GM12878 (cell line): ENCODE measurements around the gene BTBD9. TPM values are rescaled to one million over a fixed set of nuclear protein-coding genes. Genes with fewer than 3 reads are reported as not detected.

Experiments used
- ATAC-seq: fragments of 200-7000 bp; cut with Tn5 transposase; 3 replicates; pipeline ENCODE4 v1.9.1; 2020; ENCODE audit warnings: mild to moderate bottlenecking, moderate library complexity
- BruUV-seq: library from RNA; stranded (reverse); fragments of 400-500 nt; replicated peaks from 2 replicates; lab custom pipeline; 2021; lab: Mats Ljungman, UMichigan
- CTCF ChIA-PET: fragments of 300-600 bp; sonication (Branson Sonifier 250); formaldehyde crosslinking; extraction: SDS; loops from one replicate; lab custom pipeline; 2021; ENCODE audit warnings: inconsistent platforms; lab: Yijun Ruan, JAX
- POLR2A ChIA-PET: fragments of 350-600 bp; formaldehyde crosslinking; extraction: SDS; loops from one replicate; lab custom pipeline; 2021; ENCODE audit warnings: inconsistent platforms; lab: Charles Lee
- RAD21 ChIA-PET: fragments of 300-600 bp; sonication (Branson Sonifier 250); formaldehyde crosslinking; loops from one replicate; lab custom pipeline; 2023; ENCODE audit warnings: antibody characterized with exemption; ENCODE audit not compliant: unreplicated experiment; lab: Charles Lee
- SMC1A ChIA-PET: fragments of 300-600 bp; sonication (Branson Sonifier 250); formaldehyde crosslinking; loops from one replicate; lab custom pipeline; 2023; ENCODE audit not compliant: unreplicated experiment, uncharacterized antibody; lab: Charles Lee
- DNase-seq: peaks from one replicate; pipeline ENCODE4 v3.0.0-alpha.2; 2011; ENCODE audit warnings: low read depth, low spot score
- FAIRE-seq: peaks from 3 replicates; lab custom pipeline; 2011; peaks lifted over from hg19 to GRCh38; lab: Jason Lieb, UNC
- H2AFZ ChIP-seq: 2 replicates; pipeline ENCODE4 v1.6.0; 2011; ENCODE audit warnings: low read depth, low read length, control low read depth; ENCODE audit not compliant: control insufficient read depth
- H3K27ac ChIP-seq: 2 replicates; pipeline ENCODE4 v1.5.1; 2011; ENCODE audit warnings: control low read depth; ENCODE audit not compliant: control insufficient read depth, insufficient read depth
- H3K27me3 ChIP-seq, 2 experiments: replicated peaks in 1 of 2; 2 replicates each; pipeline versions ENCODE4 v1.6.0 to v1.6.1; 2011; ENCODE audit warnings: low read length in 1 of 2; ENCODE audit not compliant: control insufficient read depth in 2 of 2, insufficient read depth in 2 of 2
- H3K36me3 ChIP-seq, 2 experiments: 2 replicates each; pipeline ENCODE4 v1.5.1; 2011; ENCODE audit warnings: low read length in 1 of 2; ENCODE audit not compliant: control insufficient read depth in 2 of 2, insufficient read depth in 2 of 2
- H3K4me1 ChIP-seq: 2 replicates; pipeline ENCODE4 v1.6.1; 2011; ENCODE audit warnings: mild to moderate bottlenecking, low read length, moderate library complexity, mixed read lengths; ENCODE audit not compliant: control insufficient read depth, insufficient read depth
- H3K4me2 ChIP-seq: 2 replicates; pipeline ENCODE4 v1.6.0; 2011; ENCODE audit warnings: control low read depth; ENCODE audit not compliant: control insufficient read depth, insufficient read depth
- H3K4me3 ChIP-seq: fragments of 200-600 bp; sonication (generic); 2 replicates; pipeline ENCODE4 v1.5.1; 2016
- H3K79me2 ChIP-seq: 2 replicates; pipeline ENCODE4 v1.6.0; 2011; ENCODE audit warnings: low read length; ENCODE audit not compliant: control insufficient read depth, insufficient read depth
- H3K9ac ChIP-seq: 2 replicates; pipeline ENCODE4 v1.8.0; 2011; ENCODE audit warnings: low read length, control low read depth, mixed read lengths; ENCODE audit not compliant: control insufficient read depth, insufficient read depth
- H3K9me3 ChIP-seq: replicated peaks from 3 replicates; pipeline ENCODE4 v1.5.1; 2011; ENCODE audit warnings: mild to moderate bottlenecking, low read length; ENCODE audit not compliant: control insufficient read depth, insufficient read depth
- H4K20me1 ChIP-seq: 2 replicates; pipeline ENCODE4 v1.6.0; 2011; ENCODE audit not compliant: control insufficient read depth, insufficient read depth
- ATF7 ChIP-seq: fragments of 450-650 bp; IDR thresholded peaks from 2 replicates; pipeline ENCODE4 v1.6.1; 2016; ENCODE audit warnings: low read depth, mild to moderate bottlenecking
- DPF2 ChIP-seq: fragments of 450-650 bp; IDR thresholded peaks from 2 replicates; pipeline ENCODE4 v1.6.1; 2017; ENCODE audit warnings: mild to moderate bottlenecking
- EP300 ChIP-seq, 2 experiments: fragments of 150-350 bp in 1 of 2; IDR thresholded peaks; 2 replicates each; pipeline ENCODE4 v1.6.1; 2011 to 2012; ENCODE audit warnings: low read depth in 2 of 2, low read length in 2 of 2, borderline replicate concordance in 1 of 2, improper control_type of control experiment in 1 of 2, inconsistent platforms in 1 of 2; ENCODE audit not compliant: control insufficient read depth in 1 of 2
- IRF4 ChIP-seq: IDR thresholded peaks from 2 replicates; pipeline ENCODE4 v1.6.1; 2011; ENCODE audit warnings: low read depth, low read length
- JUNB ChIP-seq: IDR thresholded peaks from 2 replicates; pipeline ENCODE4 v1.6.1; 2016; ENCODE audit warnings: antibody characterized with exemption, mild to moderate bottlenecking
- PAX5 ChIP-seq: IDR thresholded peaks from 2 replicates; pipeline ENCODE4 v1.6.1; 2011; ENCODE audit warnings: low read depth, low read length, borderline replicate concordance
- RBBP5 ChIP-seq: fragments of 200-600 bp; sonication (generic); conservative IDR thresholded peaks from 2 replicates; pipeline ENCODE4 v1.6.1; 2016
- SREBF2 ChIP-seq: IDR thresholded peaks from 2 replicates; pipeline ENCODE4 v1.6.1; 2012; ENCODE audit warnings: mild to moderate bottlenecking, low read length
- STAT1 ChIP-seq: fragments of 450-650 bp; conservative IDR thresholded peaks from 2 replicates; pipeline ENCODE4 v1.6.1; 2014; ENCODE audit warnings: antibody characterized with exemption, mild to moderate bottlenecking
- WRNIP1 ChIP-seq: IDR thresholded peaks from 2 replicates; pipeline ENCODE4 v1.6.1; 2011; ENCODE audit warnings: low read depth, low read length, improper control_type of control experiment, borderline replicate concordance
- YY1 ChIP-seq: IDR thresholded peaks from 2 replicates; pipeline ENCODE4 v1.6.1; 2011; ENCODE audit warnings: low read depth, mild to moderate bottlenecking, low read length
- WGBS: methylation state at CpG from one replicate; pipeline ENCODE4 v1.1.6; 2016; ENCODE audit warnings: low lambda C conversion rate; ENCODE audit not compliant: insufficient replicate concordance, insufficient coverage; ENCODE audit errors: missing lambda C conversion rate; 5-methylcytosine and 5-hydroxymethylcytosine counted together
- in situ Hi-C: fragments of 300-500 bp; cut with MboI; formaldehyde crosslinking; loops from 9 replicates; pipeline ENCODE4 v1.14.3; 2018; ENCODE audit warnings: mixed read lengths
- intact Hi-C: fragments of 100-400 bp; cut with micrococcal nuclease; formaldehyde crosslinking; loops from one replicate; pipeline ENCODE4 v1.14.2; 2022; ENCODE audit not compliant: unreplicated experiment
- polyA plus RNA-seq, 11 experiments: library from polyadenylated mRNA; depleted of rRNA in 4 of 11; unstranded in 6 of 11; stranded (reverse) in 5 of 11; fragments of >200 nt; fragmentation: Nextera tagmentation in 4 of 11; fragmentation: Illumina TruSeq in 1 of 11; extraction: Ambion mirVana in 4 of 11; extraction: Trizol in 1 of 11; gene quantifications; 1 replicate in 1 of 11; 2 replicates in 10 of 11; pipeline versions ENCODE4 v1.2.1 to v1.2.3, GENCODE V29; 2011 to 2016; ENCODE audit warnings: inconsistent platforms in 2 of 11, missing spikeins in 2 of 11, low read depth in 1 of 11
- total RNA-seq, 4 experiments: library from RNA; depleted of rRNA in 3 of 4; stranded (reverse); fragments of >200 nt in 3 of 4; fragmentation: Illumina TruSeq in 1 of 4; extraction: Trizol in 1 of 4; gene quantifications; 2 replicates each; pipeline versions ENCODE4 v1.2.1 to v1.2.3, GENCODE V29; 2013 to 2021
- TF ChIP-seq, protein P1 (sequence below): IDR thresholded peaks from 2 replicates; pipeline ENCODE4 v1.6.1; 2012; ENCODE audit warnings: mild to moderate bottlenecking, low read depth, low read length
- TF ChIP-seq, protein P2 (sequence below): IDR thresholded peaks from 2 replicates; pipeline ENCODE4 v1.6.1; 2011; ENCODE audit warnings: borderline replicate concordance, low read depth, mild to moderate bottlenecking, moderate library complexity, mixed read lengths, low read length; ENCODE audit not compliant: insufficient read depth; ENCODE audit errors: extremely low read length

The BTBD9 gene
- total and polyA plus RNA-seq, 10 of the 15 experiments (the other 5 are each of a cell fraction or from before 2014, with no cell fraction given): 0.22 to 8.6 (median 4.6) TPM

GRCh38 chr6:38169977-38170526 is 469.7 kb downstream of the BTBD9 start:
- no TSS peak for BruUV-seq
- no peaks in the 10 kb centered on the region for H3K9me3 ChIP-seq
- H3K27me3 ChIP-seq: no peaks in the 10 kb centered on the region
- no peaks in the 10 kb centered on the region; a peak in 2 of 4 replicates for H3K36me3 ChIP-seq
- no peaks in the 10 kb centered on the region for H3K79me2 ChIP-seq
- H4K20me1 ChIP-seq: no peaks in the 10 kb centered on the region
- TF ChIP-seq STAT1 (no peak), EP300 (IDR thresholded peaks at IDR 0.05; ENCODE audit: borderline replicate concordance in 1 of 2, control insufficient read depth in 1 of 2, low read depth in 2 of 2, low read length in 2 of 2) (no peak), YY1 (no peak), WRNIP1 (no peak), ATF7 (no peak), JUNB (no peak), DPF2 (no peak), IRF4 (no peak), SREBF2 (no peak), PAX5 (no peak), RBBP5 (no peak)
- TF ChIP-seq, protein P1, sequence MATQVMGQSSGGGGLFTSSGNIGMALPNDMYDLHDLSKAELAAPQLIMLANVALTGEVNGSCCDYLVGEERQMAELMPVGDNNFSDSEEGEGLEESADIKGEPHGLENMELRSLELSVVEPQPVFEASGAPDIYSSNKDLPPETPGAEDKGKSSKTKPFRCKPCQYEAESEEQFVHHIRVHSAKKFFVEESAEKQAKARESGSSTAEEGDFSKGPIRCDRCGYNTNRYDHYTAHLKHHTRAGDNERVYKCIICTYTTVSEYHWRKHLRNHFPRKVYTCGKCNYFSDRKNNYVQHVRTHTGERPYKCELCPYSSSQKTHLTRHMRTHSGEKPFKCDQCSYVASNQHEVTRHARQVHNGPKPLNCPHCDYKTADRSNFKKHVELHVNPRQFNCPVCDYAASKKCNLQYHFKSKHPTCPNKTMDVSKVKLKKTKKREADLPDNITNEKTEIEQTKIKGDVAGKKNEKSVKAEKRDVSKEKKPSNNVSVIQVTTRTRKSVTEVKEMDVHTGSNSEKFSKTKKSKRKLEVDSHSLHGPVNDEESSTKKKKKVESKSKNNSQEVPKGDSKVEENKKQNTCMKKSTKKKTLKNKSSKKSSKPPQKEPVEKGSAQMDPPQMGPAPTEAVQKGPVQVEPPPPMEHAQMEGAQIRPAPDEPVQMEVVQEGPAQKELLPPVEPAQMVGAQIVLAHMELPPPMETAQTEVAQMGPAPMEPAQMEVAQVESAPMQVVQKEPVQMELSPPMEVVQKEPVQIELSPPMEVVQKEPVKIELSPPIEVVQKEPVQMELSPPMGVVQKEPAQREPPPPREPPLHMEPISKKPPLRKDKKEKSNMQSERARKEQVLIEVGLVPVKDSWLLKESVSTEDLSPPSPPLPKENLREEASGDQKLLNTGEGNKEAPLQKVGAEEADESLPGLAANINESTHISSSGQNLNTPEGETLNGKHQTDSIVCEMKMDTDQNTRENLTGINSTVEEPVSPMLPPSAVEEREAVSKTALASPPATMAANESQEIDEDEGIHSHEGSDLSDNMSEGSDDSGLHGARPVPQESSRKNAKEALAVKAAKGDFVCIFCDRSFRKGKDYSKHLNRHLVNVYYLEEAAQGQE: no peak
- TF ChIP-seq, protein P2, sequence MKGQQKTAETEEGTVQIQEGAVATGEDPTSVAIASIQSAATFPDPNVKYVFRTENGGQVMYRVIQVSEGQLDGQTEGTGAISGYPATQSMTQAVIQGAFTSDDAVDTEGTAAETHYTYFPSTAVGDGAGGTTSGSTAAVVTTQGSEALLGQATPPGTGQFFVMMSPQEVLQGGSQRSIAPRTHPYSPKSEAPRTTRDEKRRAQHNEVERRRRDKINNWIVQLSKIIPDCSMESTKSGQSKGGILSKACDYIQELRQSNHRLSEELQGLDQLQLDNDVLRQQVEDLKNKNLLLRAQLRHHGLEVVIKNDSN: no peak
- POLR2A ChIA-PET: no interaction called here
- no peaks in the 10 kb centered on the region for H3K4me1 ChIP-seq
- FAIRE-seq: no peak
- H3K27ac ChIP-seq: no peak overlapping the region
- H3K4me2 ChIP-seq: no peak overlapping the region
- no peak overlapping the region for H3K4me3 ChIP-seq
- in situ Hi-C loops: no loop called here
- intact Hi-C loops: loop anchor here (10.0 kb wide), 1 partner anchor 325 kb away; no protein-coding TSS in a partner anchor
- RAD21 ChIA-PET: no interaction called here
- no peak overlapping the region for H2AFZ ChIP-seq
- CTCF ChIA-PET: no interaction called here
- no peak for DNase-seq
- ATAC-seq: no peak
- SMC1A ChIA-PET: no interaction called here
- no peak overlapping the region for H3K9ac ChIP-seq
- 91% methylated on average over 19 of the region's 19 CpGs for WGBS
